NB4 (cell line): ENCODE data around the gene ARHGDIG.

ENCODE experiments used
- CTCF ChIP-seq: IDR thresholded peaks from one replicate; pipeline ENCODE4 v1.5.1; 2012; ENCODE audit warnings: low read depth, low read length
- MAX ChIP-seq: IDR thresholded peaks from 2 replicates; pipeline ENCODE4 v1.6.1; 2011; ENCODE audit warnings: low read depth, low read length
- MYC ChIP-seq: IDR thresholded peaks from 2 replicates; pipeline ENCODE4 v1.6.1; 2011; ENCODE audit warnings: low read depth, low read length
- POLR2A ChIP-seq: IDR thresholded peaks from 2 replicates; pipeline ENCODE4 v1.6.1; 2011; ENCODE audit warnings: mild to moderate bottlenecking; ENCODE audit not compliant: insufficient read length; ENCODE audit errors: extremely low read depth

GRCh38 chr16:265002-265529 lies 15.3 kb upstream of the ARHGDIG start:
- TF ChIP-seq CTCF = no peak
- TF ChIP-seq MAX = no peak
- TF ChIP-seq MYC = no peak
- no peak for TF ChIP-seq POLR2A
